HepG2 (cell line): Measurements from ENCODE around the gene VPS25. TPM values are rescaled to one million over a fixed set of nuclear protein-coding genes. Genes with fewer than 3 reads are reported as not detected.
A peak's percentile ranks its signal among the peaks of the same experiment; 100 is the strongest.

Experiments used
- ATF7-NPFF ChIP-seq: sonication (generic); formaldehyde crosslinking; IDR thresholded peaks from 2 replicates; pipeline ENCODE4 v1.8.1; 2023; ENCODE audit warnings: mild to moderate bottlenecking, low read depth, missing genetic modification reagents, moderate library complexity
- E2F2 ChIP-seq: sonication (generic); formaldehyde crosslinking; IDR thresholded peaks from 2 replicates; pipeline ENCODE4 v1.4.0; 2020; ENCODE audit warnings: missing genetic modification reagents, borderline replicate concordance
- ERF ChIP-seq: IDR thresholded peaks from 2 replicates; pipeline ENCODE4 v1.6.1; 2018; ENCODE audit warnings: missing biosample characterization, missing genetic modification reagents
- GTF3A ChIP-seq: sonication (generic); formaldehyde crosslinking; conservative IDR thresholded peaks from 2 replicates; pipeline ENCODE4 v1.4.0; 2020; ENCODE audit warnings: mild to moderate bottlenecking, missing genetic modification reagents
- HCFC1 ChIP-seq: fragments of 150-350 bp; IDR thresholded peaks from 2 replicates; pipeline ENCODE4 v1.6.1; 2014; ENCODE audit warnings: low read depth, low read length
- HMG20A ChIP-seq: IDR thresholded peaks from 2 replicates; pipeline ENCODE4 v1.6.1; 2016; ENCODE audit warnings: borderline replicate concordance
- HNRNPLL ChIP-seq: fragments of 200-400 bp; formaldehyde crosslinking; IDR thresholded peaks from 2 replicates; pipeline ENCODE4 v1.6.1; 2017; ENCODE audit warnings: mild to moderate bottlenecking, low read depth, low read length; ENCODE audit not compliant: poor library complexity, severe bottlenecking
- IRX3 ChIP-seq: sonication (generic); formaldehyde crosslinking; IDR thresholded peaks from 2 replicates; pipeline ENCODE4 v1.8.1; 2023; ENCODE audit warnings: mild to moderate bottlenecking, low read depth, missing genetic modification reagents, borderline replicate concordance
- NPAS2 ChIP-seq: sonication (generic); formaldehyde crosslinking; IDR thresholded peaks from 2 replicates; pipeline ENCODE4 v1.8.0; 2022; ENCODE audit warnings: mild to moderate bottlenecking, missing genetic modification reagents, borderline replicate concordance
- NR2F6 ChIP-seq, 2 experiments: IDR thresholded peaks; 2 replicates each; pipeline ENCODE4 v1.6.1; 2016; ENCODE audit warnings: antibody characterized with exemption in 1 of 2, mild to moderate bottlenecking in 1 of 2
- PAX8 ChIP-seq: sonication (generic); formaldehyde crosslinking; IDR thresholded peaks from 2 replicates; pipeline ENCODE4 v1.8.0; 2022; ENCODE audit warnings: mild to moderate bottlenecking, missing genetic modification reagents, borderline replicate concordance
- PHF20 ChIP-seq: sonication (generic); formaldehyde crosslinking; IDR thresholded peaks from 2 replicates; pipeline ENCODE4 v1.5.0; 2020; ENCODE audit warnings: mild to moderate bottlenecking, missing genetic modification reagents
- REPIN1 ChIP-seq: sonication (generic); formaldehyde crosslinking; IDR thresholded peaks from 2 replicates; pipeline ENCODE4 v1.8.0; 2022; ENCODE audit warnings: missing genetic modification reagents, low read depth, mild to moderate bottlenecking, borderline replicate concordance
- SRY ChIP-seq: sonication (generic); formaldehyde crosslinking; IDR thresholded peaks from 2 replicates; pipeline ENCODE4 v1.8.0; 2022; ENCODE audit warnings: mild to moderate bottlenecking, missing genetic modification reagents
- THAP8 ChIP-seq: sonication (generic); formaldehyde crosslinking; IDR thresholded peaks from 2 replicates; pipeline ENCODE4 v1.5.1; 2020; ENCODE audit warnings: missing genetic modification reagents, mild to moderate bottlenecking, borderline replicate concordance
- TMF1 ChIP-seq: sonication (generic); formaldehyde crosslinking; IDR thresholded peaks from 2 replicates; pipeline ENCODE4 v1.8.1; 2022; ENCODE audit warnings: low read depth, missing genetic modification reagents
- ZBTB42 ChIP-seq: sonication (generic); formaldehyde crosslinking; IDR thresholded peaks from 2 replicates; pipeline ENCODE4 v1.5.0; 2020; ENCODE audit warnings: mild to moderate bottlenecking, missing genetic modification reagents
- ZEB1 ChIP-seq: IDR thresholded peaks from 2 replicates; pipeline ENCODE4 v1.6.1; 2012; ENCODE audit warnings: mild to moderate bottlenecking, low read depth, inconsistent platforms; ENCODE audit not compliant: insufficient replicate concordance
- ZNF468 ChIP-seq: sonication (generic); formaldehyde crosslinking; IDR thresholded peaks from 2 replicates; pipeline ENCODE4 v1.8.0; 2022; ENCODE audit warnings: mild to moderate bottlenecking, moderate library complexity, missing genetic modification reagents
- ZNF580 ChIP-seq: IDR thresholded peaks from 2 replicates; pipeline ENCODE4 v1.6.1; 2016; ENCODE audit warnings: low read depth, borderline replicate concordance
- ZNF607 ChIP-seq: sonication (generic); formaldehyde crosslinking; IDR thresholded peaks from 2 replicates; pipeline ENCODE4 v1.5.1; 2020; ENCODE audit warnings: missing genetic modification reagents, mild to moderate bottlenecking, borderline replicate concordance
- ZNF615 ChIP-seq: sonication (generic); formaldehyde crosslinking; IDR thresholded peaks from 2 replicates; pipeline ENCODE4 v1.5.0; 2020; ENCODE audit warnings: mild to moderate bottlenecking, missing genetic modification reagents, borderline replicate concordance
- ZNF772 ChIP-seq: sonication (generic); formaldehyde crosslinking; IDR thresholded peaks from 2 replicates; pipeline ENCODE4 v1.5.0; 2020; ENCODE audit warnings: mild to moderate bottlenecking, missing genetic modification reagents
- ZNF792 ChIP-seq: IDR thresholded peaks from 2 replicates; pipeline ENCODE4 v1.6.1; 2016
- ZNF841 ChIP-seq: sonication (generic); formaldehyde crosslinking; IDR thresholded peaks from 2 replicates; pipeline ENCODE4 v1.8.1; 2023; ENCODE audit warnings: missing genetic modification reagents, borderline replicate concordance
- ZSCAN21 ChIP-seq: sonication (generic); formaldehyde crosslinking; IDR thresholded peaks from 2 replicates; pipeline ENCODE4 v1.8.0; 2022; ENCODE audit warnings: mild to moderate bottlenecking, missing genetic modification reagents, moderate library complexity, borderline replicate concordance
- ZSCAN31 ChIP-seq: sonication (generic); formaldehyde crosslinking; IDR thresholded peaks from 2 replicates; pipeline ENCODE4 v1.5.0; 2020; ENCODE audit warnings: low read depth, mild to moderate bottlenecking, missing genetic modification reagents
- polyA plus RNA-seq, 8 experiments: library from polyadenylated mRNA; depleted of rRNA in 3 of 8; stranded (reverse) in 7 of 8; unstranded in 1 of 8; fragments of >200 nt; fragmentation: Illumina TruSeq in 4 of 8; extraction: Trizol in 4 of 8; gene quantifications; 2 replicates each; pipeline versions ENCODE4 v1.2.1 to v1.2.3, GENCODE V29; 2011 to 2016; ENCODE audit warnings: low read depth in 4 of 8, missing spikeins in 1 of 8, mixed read lengths in 1 of 8; ENCODE audit not compliant: insufficient read depth in 1 of 8
- total RNA-seq, 5 experiments: library from RNA; depleted of rRNA; stranded (reverse); fragments of >200 nt; fragmentation: Illumina TruSeq; extraction: Trizol; gene quantifications; 2 replicates each; pipeline ENCODE4 v1.2.3, GENCODE V29; 2016; ENCODE audit warnings: low read depth in 1 of 5
- TF ChIP-seq, protein P1 (sequence below): sonication (generic); formaldehyde crosslinking; IDR thresholded peaks from 2 replicates; pipeline ENCODE4 v1.8.0; 2022; ENCODE audit warnings: missing genetic modification reagents, low read depth, mild to moderate bottlenecking, borderline replicate concordance

VPS25 gene
- total and polyA plus RNA-seq, 2 of the 13 experiments (the other 11 are each of a cell fraction or from before 2014, with no cell fraction given) = 161 to 249 TPM

DNA sequence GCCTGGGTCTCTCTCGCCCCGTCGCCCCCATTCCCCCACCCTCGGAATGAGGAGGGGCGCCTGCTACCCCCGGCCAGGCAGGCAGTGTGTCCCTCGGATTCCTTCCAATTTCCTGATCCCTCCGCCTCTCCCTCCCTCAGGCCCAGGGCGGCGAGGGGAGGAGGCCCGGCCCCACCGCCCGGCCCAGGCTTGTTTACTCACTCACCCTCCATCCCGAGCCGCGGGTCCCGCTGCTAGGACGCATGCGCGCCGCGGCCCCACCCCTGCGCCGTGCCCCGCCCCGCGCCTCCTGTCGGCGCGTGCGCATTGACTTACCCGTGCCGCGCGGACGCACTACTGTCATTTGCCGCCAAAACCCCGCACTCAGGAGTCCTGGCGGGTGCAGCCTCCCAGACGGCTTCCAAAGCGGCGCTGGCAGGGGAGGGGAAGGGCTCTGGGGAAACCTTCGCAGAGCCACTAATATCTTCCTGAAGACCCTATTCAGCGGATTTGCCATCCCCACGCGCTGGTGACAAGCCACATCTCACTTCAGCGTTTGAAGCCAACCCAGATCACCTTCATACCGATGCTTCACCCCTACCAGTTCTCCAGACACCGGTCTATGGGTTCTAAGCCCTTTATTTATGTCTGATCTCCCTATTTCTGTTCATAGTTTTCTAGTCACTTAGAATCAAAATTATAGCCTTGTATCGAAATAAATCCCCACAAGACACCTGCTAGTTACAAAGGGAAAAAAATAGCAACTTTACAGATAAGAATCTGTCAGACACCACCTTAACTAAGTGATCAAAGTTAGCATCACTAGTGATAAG, 28.2 kb upstream of the VPS25 start, which contains the start of gene EZH1 (continued):
- TF ChIP-seq THAP8 (CRISPR knock-in tag) (peak; percentile 90), SRY (CRISPR knock-in tag) (peak; percentile 95), IRX3 (peak; percentile 94), PHF20 (CRISPR knock-in tag) (peak; percentile 56), ZNF468 (0 out of 2 replicates have a peak, but pooled peaks have one; percentile 65), ZNF841 (CRISPR knock-in tag) (no peak), HNRNPLL (peak; percentile 47), GTF3A (CRISPR knock-in tag) (peak; percentile 46; the same call in 1 of the 2 replicates), E2F2 (CRISPR knock-in tag) (no peak; the same call in 1 of the 2 replicates), ZBTB42 (CRISPR knock-in tag) (peak; percentile 71; the same call in 1 of the 2 replicates), NPAS2 (no peak), HCFC1 (no peak), ZNF792 (peak; percentile 55), ZSCAN31 (CRISPR knock-in tag) (peak; percentile 96), TMF1 (CRISPR knock-in tag) (peak; percentile 97), PAX8 (no peak), ZNF772 (peak; percentile 97), HMG20A (CRISPR knock-in tag) (peak; percentile 9; the same call in 1 of the 2 replicates), ZNF615 (CRISPR knock-in tag) (peak; percentile 78; the same call in 1 of the 2 replicates), ZSCAN21 (CRISPR knock-in tag) (peak; percentile 71), ZNF607 (peak; percentile 97), ERF (peak; percentile 73), ATF7-NPFF (CRISPR knock-in tag) (peak; percentile 95), NR2F6 (IDR thresholded peaks at IDR 0.05) (no peak), NR2F6 (CRISPR knock-in tag; IDR thresholded peaks at IDR 0.05) (no peak; the same call in 1 of the 2 replicates), REPIN1 (CRISPR knock-in tag) (peak; percentile 83), ZEB1 (peak; percentile 18), ZNF580 (no peak; the same call in none of the 2 replicates)
- TF ChIP-seq, protein P1, sequence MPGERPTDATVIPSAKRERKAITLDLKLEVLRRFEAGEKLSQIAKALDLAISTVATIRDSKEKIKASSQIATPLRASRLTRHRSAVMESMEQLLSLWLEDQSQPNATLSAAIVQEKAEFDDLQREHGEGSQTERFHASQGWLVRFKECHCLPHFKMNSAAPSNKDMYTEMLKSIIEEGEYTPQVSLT = peak; percentile 25; the same call in 1 of the 2 replicates
